Stimulated activated CD4-positive, alpha-beta T cell treated with anti-CD3 and anti-CD28 coated beads, Interleukin-4, amount 100 ng/mL, for 48 hours (primary cell): ENCODE data around the gene RPRD1A.
A peak's percentile ranks its signal among the peaks of the same experiment; 100 is the strongest.
"Not testable (repeated sequence)": the region's sequence is repeated elsewhere in the genome, so short reads cannot be mapped to it uniquely, and the experiment has no call there.

Source experiments
- DNase-seq, 2 donors: peaks; one replicate each; pipeline ENCODE4 v3.0.0-alpha.2; 2020; ENCODE audit warnings: low read depth in 2 of 2

Gene RPRD1A

GRCh38 chr18:36031903-36032302 is 35.5 kb downstream of the RPRD1A start:
- no peak for DNase-seq

GRCh38 chr18:36031407-36031806 is 36.0 kb downstream of the RPRD1A start:
- DNase-seq, result no peak

GRCh38 chr18:36028859-36029258 is 38.5 kb downstream of the RPRD1A start:
- no peak for DNase-seq

- DNase-seq, result no peak
Measured at GRCh38 chr18:36025025-36025424, 42.3 kb downstream of the RPRD1A start.

GRCh38 chr18:36024241-36024640 is 43.1 kb downstream of the RPRD1A start:
- not testable (repeated sequence) for DNase-seq

DNA sequence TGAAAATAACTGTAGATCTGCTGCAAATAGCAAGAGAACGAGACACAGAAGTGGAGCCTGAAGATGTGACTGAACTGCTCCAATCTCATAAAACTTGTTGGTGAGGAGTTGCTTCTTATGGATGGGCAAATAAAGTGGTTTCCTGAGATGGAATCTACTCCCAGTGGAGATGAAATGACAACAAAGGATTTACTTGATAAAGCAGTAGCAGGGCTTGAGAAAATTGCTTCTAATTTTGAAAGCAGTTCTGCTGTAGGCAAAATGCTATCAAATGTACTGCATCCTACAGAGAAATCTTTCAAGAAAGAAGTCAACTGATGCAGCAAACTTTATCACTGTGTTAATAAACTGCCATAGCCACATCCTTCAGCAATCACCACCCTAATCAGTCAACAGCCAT is 44.0 kb downstream of the RPRD1A start:
- DNase-seq, result no peak

GRCh38 chr18:36020174-36020711 is 47.1 kb downstream of the RPRD1A start:
- DNase-seq, result no peak

DNA sequence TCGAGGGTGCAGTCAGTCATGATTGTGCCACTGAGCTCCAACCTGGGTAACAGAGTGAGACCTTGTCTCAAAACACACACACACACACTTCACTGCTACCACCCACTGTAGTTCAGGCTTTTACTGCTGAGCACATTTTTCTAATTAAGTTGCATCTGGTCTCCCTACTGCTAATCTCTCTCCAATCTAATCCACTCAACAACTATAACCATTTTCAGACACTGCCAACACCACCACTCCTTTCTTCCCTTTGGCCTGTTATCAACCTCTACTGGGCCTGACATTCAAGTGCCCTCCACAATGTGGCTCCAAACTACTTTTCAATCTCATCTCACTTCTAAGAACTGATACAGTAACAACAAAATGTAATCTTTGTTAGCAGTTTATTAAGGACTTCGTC is 50.1 kb downstream of the RPRD1A start:
- DNase-seq, result no peak

GRCh38 chr18:36015629-36016028 is 51.7 kb downstream of the RPRD1A start:
- no peak for DNase-seq

DNA sequence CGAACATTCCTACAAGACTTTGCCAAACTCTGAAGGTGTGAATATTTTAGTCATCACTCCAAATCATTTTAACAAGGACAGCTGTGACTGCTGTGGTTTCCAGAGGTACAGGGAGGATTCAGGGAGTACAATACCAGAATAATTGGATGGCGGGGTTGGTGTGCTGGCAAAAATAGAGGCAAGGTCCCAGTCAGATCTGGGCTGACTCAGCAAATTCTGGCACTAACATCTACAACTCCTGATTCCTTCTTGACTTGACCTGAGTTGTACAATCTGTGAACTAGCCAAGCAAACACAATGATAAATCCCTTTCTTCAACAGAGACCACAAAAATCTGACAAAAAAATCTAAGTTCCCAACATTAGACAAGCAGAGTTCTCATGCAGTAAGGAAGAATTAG is 54.5 kb downstream of the RPRD1A start:
- DNase-seq, result no peak

- no peak for DNase-seq
Measured at GRCh38 chr18:36009214-36009613, 58.1 kb downstream of the RPRD1A start.

GRCh38 chr18:36006997-36007396 is 60.4 kb downstream of the RPRD1A start:
- DNase-seq, result no peak

DNA sequence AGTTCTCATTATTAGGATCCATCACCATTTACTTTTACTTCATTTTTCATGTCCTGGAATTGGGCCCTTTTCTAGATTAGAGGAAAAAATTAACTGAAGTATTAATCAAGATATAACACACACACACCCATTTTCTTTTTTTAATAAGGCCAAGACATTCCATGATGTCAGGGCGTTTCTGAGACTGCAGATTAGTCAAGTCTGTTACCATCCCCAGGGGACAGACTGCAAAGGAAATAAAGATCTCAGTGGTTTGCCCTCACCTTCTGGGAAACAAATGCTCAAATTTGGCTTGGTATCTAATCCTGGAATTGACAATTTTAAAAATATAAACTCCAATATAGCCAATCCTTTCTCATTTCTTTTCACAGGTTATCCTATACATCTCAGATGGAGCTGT is 67.4 kb downstream of the RPRD1A start:
- DNase-seq, result no peak

DNA sequence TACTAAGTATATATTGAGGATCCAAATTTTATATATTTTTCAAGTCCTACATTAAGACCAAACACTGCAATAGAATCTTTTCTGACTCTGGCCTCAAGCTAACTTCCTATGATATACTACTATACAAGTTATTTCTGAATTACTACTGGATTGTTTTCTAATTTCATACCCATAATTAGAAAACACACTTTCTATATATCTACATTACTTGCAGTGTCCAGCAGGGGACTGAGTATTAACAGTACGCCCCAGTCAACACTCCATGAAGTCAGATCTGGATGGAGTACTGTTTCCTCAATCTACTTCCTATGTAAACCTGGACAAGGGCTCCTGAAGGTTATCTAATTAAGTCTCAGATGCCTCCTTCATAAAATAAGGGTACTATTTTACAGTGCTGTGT is 68.4 kb downstream of the RPRD1A start:
- DNase-seq, result no peak

- no peak for DNase-seq
Measured at GRCh38 chr18:35993013-35993412, 74.3 kb downstream of the RPRD1A start.

DNA sequence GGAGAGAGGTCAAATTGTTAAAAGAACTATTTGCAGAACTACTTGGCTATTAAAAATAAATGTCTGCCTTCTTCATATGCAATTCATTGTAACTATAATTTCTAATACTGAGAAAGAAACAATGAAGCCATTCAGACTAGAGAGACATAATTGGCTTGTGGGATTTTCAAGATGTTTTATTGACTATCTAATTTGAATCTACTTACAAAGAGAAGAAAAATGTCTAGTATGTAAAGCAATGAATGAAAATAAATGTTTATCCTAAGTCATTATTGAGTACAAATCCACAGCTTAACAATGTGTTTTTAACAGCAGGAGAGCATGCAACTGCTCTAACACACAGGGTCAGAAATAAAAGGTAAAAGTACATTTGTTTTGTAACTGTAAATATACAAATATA is 75.7 kb downstream of the RPRD1A start:
- DNase-seq, result no peak

DNA sequence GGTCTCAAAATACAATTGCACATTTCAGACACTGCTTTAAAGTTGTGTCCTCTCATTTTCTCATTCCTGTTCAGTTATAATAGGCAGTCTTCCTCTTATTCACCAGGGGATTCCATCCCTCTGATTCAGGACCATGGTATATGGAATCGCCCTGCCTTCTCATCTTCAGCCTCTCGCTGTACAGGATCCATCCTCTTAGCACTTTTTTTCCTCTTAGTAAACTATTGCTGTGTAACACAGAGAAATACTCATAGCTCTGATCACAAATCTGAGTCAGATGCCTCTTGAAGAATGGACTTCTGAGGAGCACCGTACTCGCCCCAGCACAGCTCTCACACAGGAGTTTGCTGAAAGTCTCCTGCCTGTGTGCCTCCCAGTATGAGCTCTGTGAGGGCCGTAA is 83.5 kb downstream of the RPRD1A start:
- no peak for DNase-seq

GRCh38 chr18:35983147-35983546 is 84.2 kb downstream of the RPRD1A start:
- DNase-seq, result no peak

- no peak for DNase-seq
Measured at GRCh38 chr18:35982409-35983114, 84.8 kb downstream of the RPRD1A start.

GRCh38 chr18:35979112-35979511 is 88.2 kb downstream of the RPRD1A start:
- no peak for DNase-seq

GRCh38 chr18:35974181-35974580 is 93.2 kb downstream of the RPRD1A start:
- no peak for DNase-seq

GRCh38 chr18:35973650-35974049 is 93.7 kb downstream of the RPRD1A start:
- no peak for DNase-seq

DNA sequence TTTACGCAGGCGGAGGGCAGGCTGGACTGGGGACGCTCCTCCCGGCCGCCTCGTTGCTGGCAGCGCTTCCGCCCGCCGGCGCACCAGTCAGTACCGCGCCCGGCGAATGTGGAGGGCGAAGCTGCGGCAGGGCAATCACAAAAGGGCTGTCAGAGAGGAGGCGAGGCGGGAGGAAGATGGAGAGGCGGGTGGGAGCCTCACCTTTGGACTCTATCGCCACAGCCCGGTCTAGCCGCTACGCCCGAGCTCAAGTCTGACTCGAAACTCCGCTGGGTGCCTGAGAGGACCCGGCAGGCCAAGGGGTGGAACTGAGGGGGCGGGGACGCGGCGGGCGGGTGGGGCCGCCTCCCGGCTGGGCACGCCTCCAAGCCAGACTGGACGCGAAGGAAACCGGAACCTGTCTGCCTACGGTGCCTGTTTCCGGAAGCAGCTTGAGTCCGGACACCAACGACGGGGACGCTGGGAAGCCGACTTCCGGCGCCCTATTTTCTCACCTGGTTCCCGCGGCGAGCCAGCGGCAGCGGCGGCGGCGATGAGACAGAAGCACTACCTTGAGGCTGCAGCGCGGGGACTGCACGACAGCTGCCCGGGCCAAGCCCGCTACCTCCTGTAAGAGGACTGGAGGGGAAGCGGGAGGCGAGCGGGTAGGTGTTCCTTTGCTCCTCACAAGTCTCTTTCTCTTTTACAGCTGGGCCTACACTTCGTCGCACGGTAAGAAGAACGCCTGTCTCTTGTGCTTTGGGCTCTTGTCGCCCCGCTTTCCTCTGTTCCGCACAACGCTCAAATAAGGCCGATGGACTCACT is 95.0 kb downstream of the RPRD1A start, which contains the start of gene RMP24:
RMP24 (plus strand) TSS at position 483 of the 804 bp plus-strand sequence.
- peak; percentile 89 to 91 for DNase-seq
